Testis (tissue), 3 donors: ENCODE results near the gene POLD4. TPM values are rescaled to one million over a fixed set of nuclear protein-coding genes. Genes with fewer than 3 reads are reported as not detected.
A peak's percentile ranks its signal among the peaks of the same experiment; 100 is the strongest.

Experiments
- DNase-seq: peaks from one replicate; pipeline ENCODE4 v3.0.0-alpha.2; 2019
- H3K27ac ChIP-seq, 2 donors: fragments of 200-600 bp; sonication (generic); one replicate each; pipeline ENCODE4 v1.5.1; 2019
- H3K27me3 ChIP-seq: fragments of 200-600 bp; sonication (generic); one replicate; pipeline ENCODE4 v1.5.1; 2019
- H3K36me3 ChIP-seq: fragments of 200-600 bp; sonication (generic); one replicate; pipeline ENCODE4 v1.5.1; 2017; ENCODE audit warnings: low read depth; ENCODE audit errors: missing control alignments
- H3K4me1 ChIP-seq: fragments of 200-600 bp; sonication (generic); one replicate; pipeline ENCODE4 v1.5.1; 2019
- H3K4me3 ChIP-seq, 2 donors: fragments of 200-600 bp; sonication (generic); one replicate each; pipeline ENCODE4 v1.5.1; 2017 to 2019
- H3K9me3 ChIP-seq: fragments of 200-600 bp; sonication (generic); one replicate; pipeline ENCODE4 v1.5.1; 2017
- CTCF ChIP-seq, 3 experiments: fragments of 450-650 bp in 2 of 3; fragments of 200-600 bp in 1 of 3; sonication (generic) in 1 of 3; IDR thresholded peaks; one replicate each; pipeline ENCODE4 v1.5.1; 2016 to 2019; ENCODE audit warnings: antibody characterized with exemption in 3 of 3, mild to moderate bottlenecking in 2 of 3, moderate library complexity in 1 of 3
- POLR2A ChIP-seq: fragments of 450-650 bp; IDR thresholded peaks from one replicate; pipeline ENCODE4 v1.6.1; 2017; ENCODE audit warnings: antibody characterized with exemption, mild to moderate bottlenecking, moderate library complexity
- WGBS, 2 donors: methylation state at CpG; one replicate each; pipeline ENCODE4 v1.1.5; 2018; 5-methylcytosine and 5-hydroxymethylcytosine counted together
- intact Hi-C: fragments of 100-400 bp; cut with DNase I; formaldehyde crosslinking; loops from one replicate; pipeline ENCODE4 v1.15.1; 2023; ENCODE audit warnings: low total_unique reads
- polyA plus RNA-seq: library from polyadenylated mRNA; stranded (reverse); fragments of 350-450 nt; fragmentation: Illumina TruSeq; extraction: RNeasy Lipid Tissue Mini Kit (QIAGEN cat#74804); gene quantifications from one replicate; pipeline ENCODE4 v1.2.3, GENCODE V29; 2014; ENCODE audit warnings: low read depth, low replicate concordance; ENCODE audit not compliant: insufficient read depth
- total RNA-seq, 2 donors: library from RNA; depleted of rRNA; stranded (reverse); fragments of >200 nt; gene quantifications; one replicate each; pipeline ENCODE4 v1.2.3, GENCODE V29; 2016

Gene POLD4
- total and polyA plus RNA-seq, 3 donors from 2014 or later, result 53.8 to 59.1 (median 54.6) TPM

DNA sequence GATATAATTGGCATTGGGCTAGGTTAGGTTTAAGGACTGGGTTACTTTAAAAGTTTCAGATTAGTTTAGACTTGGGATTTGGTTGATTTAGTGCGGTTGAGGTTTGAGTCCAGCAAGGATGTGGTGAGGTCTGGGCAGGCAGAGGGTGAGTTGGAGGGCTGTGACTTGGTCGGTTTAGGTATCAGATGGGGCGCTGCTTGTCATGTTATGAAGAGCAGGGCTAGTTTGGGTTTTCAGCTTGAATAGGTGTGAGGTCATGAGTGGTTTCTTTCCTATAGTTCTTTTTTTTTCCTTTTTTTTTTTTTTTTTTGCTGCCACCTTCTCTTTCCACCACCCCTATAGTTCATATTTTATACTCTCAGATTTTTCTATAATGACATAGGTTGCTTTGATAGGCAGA lies 15.3 kb upstream of the POLD4 start:
- Histone ChIP-seq H3K27me3 (no peaks in the 10 kb centered on the region), H3K4me1 (peaks cover 30% of the 10 kb centered on the region), H3K9me3 (no peaks in the 10 kb centered on the region), H3K27ac (no peak overlapping the region), H3K36me3 (no peaks in the 10 kb centered on the region), H3K4me3 (no peak overlapping the region)
- intact Hi-C loops, result no loop called here
- WGBS, 2 donors, result 91 to 92% methylated on average over 3 of the region's 3 CpGs
- no peak for TF ChIP-seq POLR2A
- TF ChIP-seq CTCF (IDR thresholded peaks at IDR 0.05), result no peak
- no peak for DNase-seq

DNA sequence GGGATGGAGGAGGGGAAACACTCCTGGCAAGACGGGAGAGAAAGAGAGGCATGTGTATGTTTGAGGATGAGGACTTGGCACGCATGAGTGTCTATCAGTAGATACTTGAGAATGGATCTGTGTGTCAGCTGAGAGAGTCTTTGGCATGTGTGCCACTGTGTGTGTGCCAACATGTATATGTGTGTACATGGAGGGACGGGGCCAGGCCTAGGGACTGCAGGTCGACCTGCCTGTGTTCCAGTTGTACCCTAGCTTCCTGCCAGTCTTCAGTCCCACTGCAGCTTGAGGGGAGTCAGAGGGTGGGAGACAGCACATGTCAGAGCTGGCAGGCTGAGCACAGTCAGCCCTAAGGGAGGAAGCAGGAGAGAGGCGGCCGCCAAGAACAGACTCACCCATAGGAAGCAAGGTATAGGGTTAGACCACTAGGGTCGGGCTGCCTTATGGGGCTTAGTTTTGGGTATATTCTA lies 14.4 kb upstream of the POLD4 start:
- TF ChIP-seq CTCF (IDR thresholded peaks at IDR 0.05) (no peak), POLR2A (no peak)
- H3K27ac ChIP-seq, result no peak overlapping the region
- H3K27me3 ChIP-seq, result no peaks in the 10 kb centered on the region
- no peak for DNase-seq
- H3K9me3 ChIP-seq, result no peaks in the 10 kb centered on the region
- peaks cover 28% of the 10 kb centered on the region for H3K4me1 ChIP-seq
- 79 to 84% methylated on average over 6 to 7 of the region's 7 CpGs for WGBS, 2 donors
- H3K36me3 ChIP-seq, result no peaks in the 10 kb centered on the region
- intact Hi-C loops, result no loop called here
- no peak overlapping the region for H3K4me3 ChIP-seq

DNA sequence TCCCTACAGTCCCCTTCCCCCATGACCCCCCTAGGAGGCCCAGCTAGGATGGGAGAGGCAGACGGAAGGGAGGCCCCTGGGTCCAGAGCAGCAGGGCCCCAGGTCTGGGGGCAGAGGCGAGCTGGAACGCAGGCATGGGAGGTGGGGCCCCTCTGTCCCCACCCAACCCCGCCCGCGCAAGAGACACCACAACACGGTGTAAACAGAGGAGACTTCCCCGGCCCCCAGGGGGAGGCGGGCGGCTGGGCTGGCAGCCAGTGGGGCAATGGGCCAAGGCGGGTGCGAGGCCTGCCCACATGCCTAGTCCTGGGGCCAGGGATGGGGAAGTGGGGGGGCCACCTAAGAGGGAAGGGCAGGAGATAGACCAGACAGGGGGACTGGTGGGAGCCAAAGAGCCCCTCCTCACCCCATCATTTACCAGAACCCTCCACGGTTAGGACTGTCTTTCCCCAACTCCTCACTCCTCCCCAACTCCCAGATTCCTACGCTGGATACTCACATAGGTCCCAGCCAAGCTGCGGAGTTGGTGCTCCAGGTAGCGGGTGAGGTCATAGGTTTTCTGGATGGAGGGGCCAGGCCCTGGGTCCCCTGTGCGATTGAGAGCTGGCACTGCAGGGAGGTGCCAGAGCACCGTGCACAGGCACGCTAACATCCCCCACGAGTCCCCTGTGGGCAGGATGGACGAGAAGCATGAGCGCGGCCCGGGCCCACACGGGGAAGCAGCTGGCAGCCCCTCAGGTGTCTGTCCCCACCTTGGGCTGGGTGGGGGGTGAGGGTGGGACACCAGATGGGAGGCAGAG lies 13.8 kb upstream of the POLD4 start:
- Histone ChIP-seq H3K4me1 (peaks cover 28% of the 10 kb centered on the region), H3K36me3 (no peaks in the 10 kb centered on the region), H3K27ac (peak overlapping the region in 1 of 2 donors; percentile 25), H3K27me3 (no peaks in the 10 kb centered on the region), H3K4me3 (no peak overlapping the region), H3K9me3 (no peaks in the 10 kb centered on the region)
- intact Hi-C loops, result no loop called here
- no peak for DNase-seq
- WGBS, 2 donors, result 66 to 79% methylated on average over 14 to 23 of the region's 25 CpGs
- no peak for TF ChIP-seq CTCF (IDR thresholded peaks at IDR 0.05)
- no peak for TF ChIP-seq POLR2A

GRCh38 chr11:67366546-67366945 lies 13.2 kb upstream of the POLD4 start:
- WGBS, 2 donors, result 35 to 46% methylated on average over 8 of the region's 8 CpGs
- no peaks in the 10 kb centered on the region for H3K27me3 ChIP-seq
- no peaks in the 10 kb centered on the region for H3K36me3 ChIP-seq
- no peak for TF ChIP-seq POLR2A
- peaks cover 28% of the 10 kb centered on the region for H3K4me1 ChIP-seq
- no peaks in the 10 kb centered on the region for H3K9me3 ChIP-seq
- H3K27ac ChIP-seq, result peak overlapping the region in 1 of 2 donors; percentile 25
- H3K4me3 ChIP-seq, result no peak overlapping the region
- DNase-seq, result peak; percentile 63
- intact Hi-C loops, result no loop called here

- no peaks in the 10 kb centered on the region for H3K9me3 ChIP-seq
- intact Hi-C loops, result no loop called here
- no peak for DNase-seq
- H3K36me3 ChIP-seq, result no peaks in the 10 kb centered on the region
- no peaks in the 10 kb centered on the region for H3K27me3 ChIP-seq
- no peak overlapping the region for H3K4me3 ChIP-seq
- 43 to 51% methylated on average over 14 of the region's 14 CpGs for WGBS, 2 donors
- peaks cover 25% of the 10 kb centered on the region for H3K4me1 ChIP-seq
- no peak for TF ChIP-seq CTCF (IDR thresholded peaks at IDR 0.05)
- H3K27ac ChIP-seq, result peak overlapping the region in 1 of 2 donors; percentile 25
Measured at GRCh38 chr11:67365736-67366444, 12.5 kb upstream of the POLD4 start.
